Mammary epithelial cell (primary cell): ENCODE measurements around the gene APOBEC3C.
"Not testable (repeated sequence)": the region's sequence is repeated elsewhere in the genome, so short reads cannot be mapped to it uniquely, and the experiment has no call there.

ENCODE experiments used
- CTCF ChIP-seq, 2 donors: IDR thresholded peaks in 1 of 2; conservative IDR thresholded peaks in 1 of 2; 2 replicates each; pipeline ENCODE4 v1.5.1; 2011 to 2012; ENCODE audit warnings: inconsistent platforms in 2 of 2, low read length in 2 of 2, mild to moderate bottlenecking in 2 of 2, control low read depth in 1 of 2, low read depth in 1 of 2; ENCODE audit not compliant: insufficient read depth in 1 of 2; ENCODE audit errors: extremely low read depth in 1 of 2
- EZH2 ChIP-seq: IDR thresholded peaks from 2 replicates; pipeline ENCODE4 v1.6.1; 2012; ENCODE audit warnings: low read length, inconsistent platforms, borderline replicate concordance

- not testable (repeated sequence) for TF ChIP-seq EZH2; CTCF (conservative IDR thresholded peaks at IDR 0.05 in 1 of 2, IDR thresholded peaks at IDR 0.05 in 1 of 2; ENCODE audit: extremely low read depth in 1 of 2, insufficient read depth in 1 of 2, low read depth in 1 of 2, low read length in 2 of 2)
These were observed 47.9 kb downstream of the APOBEC3C start for GRCh38 chr22:39061951-39062350.
